Measurements from ENCODE around the gene MORN1. TPM values are rescaled to one million over a fixed set of nuclear protein-coding genes. Genes with fewer than 3 reads are reported as not detected.

Gene MORN1
- total RNA-seq, 1 donor from 2014 or later: 5.5 TPM

DNA sequence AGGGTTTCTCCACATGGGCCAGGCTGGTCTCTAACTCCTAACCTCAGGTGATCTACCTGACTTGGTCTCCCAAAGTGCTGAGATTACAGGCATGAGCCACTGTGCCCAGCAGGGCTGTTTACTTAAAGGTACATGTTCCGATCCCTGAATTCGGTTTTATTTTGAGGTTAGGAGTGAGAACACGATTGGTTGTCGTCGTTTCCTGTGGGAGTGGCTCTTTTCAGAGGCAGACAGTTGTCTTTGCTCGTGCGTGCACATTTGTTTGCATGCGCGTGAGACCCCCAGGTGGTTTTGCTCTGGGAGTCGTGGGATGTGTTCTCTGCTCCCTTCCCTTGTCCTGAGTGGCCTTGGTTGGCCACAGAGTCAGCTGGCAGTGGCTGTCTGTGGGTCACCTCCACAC is 103.0 kb downstream of the MORN1 start:
- TF ChIP-seq, protein P1, sequence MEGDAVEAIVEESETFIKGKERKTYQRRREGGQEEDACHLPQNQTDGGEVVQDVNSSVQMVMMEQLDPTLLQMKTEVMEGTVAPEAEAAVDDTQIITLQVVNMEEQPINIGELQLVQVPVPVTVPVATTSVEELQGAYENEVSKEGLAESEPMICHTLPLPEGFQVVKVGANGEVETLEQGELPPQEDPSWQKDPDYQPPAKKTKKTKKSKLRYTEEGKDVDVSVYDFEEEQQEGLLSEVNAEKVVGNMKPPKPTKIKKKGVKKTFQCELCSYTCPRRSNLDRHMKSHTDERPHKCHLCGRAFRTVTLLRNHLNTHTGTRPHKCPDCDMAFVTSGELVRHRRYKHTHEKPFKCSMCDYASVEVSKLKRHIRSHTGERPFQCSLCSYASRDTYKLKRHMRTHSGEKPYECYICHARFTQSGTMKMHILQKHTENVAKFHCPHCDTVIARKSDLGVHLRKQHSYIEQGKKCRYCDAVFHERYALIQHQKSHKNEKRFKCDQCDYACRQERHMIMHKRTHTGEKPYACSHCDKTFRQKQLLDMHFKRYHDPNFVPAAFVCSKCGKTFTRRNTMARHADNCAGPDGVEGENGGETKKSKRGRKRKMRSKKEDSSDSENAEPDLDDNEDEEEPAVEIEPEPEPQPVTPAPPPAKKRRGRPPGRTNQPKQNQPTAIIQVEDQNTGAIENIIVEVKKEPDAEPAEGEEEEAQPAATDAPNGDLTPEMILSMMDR (IDR thresholded peaks at IDR 0.05; ENCODE audit: insufficient read depth, low read length, severe bottlenecking): no peak
- FAIRE-seq (no peak), DNase-seq (ENCODE audit: low read depth) (no peak)
- H3K27me3 ChIP-seq (ENCODE audit: control insufficient read depth, insufficient read depth, low read length): no peaks in the 10 kb centered on the region
- peaks cover 5% of the 10 kb centered on the region for H3K36me3 ChIP-seq (ENCODE audit: control insufficient read depth, insufficient read depth, low read length)
- no peak overlapping the region for H3K4me3 ChIP-seq (ENCODE audit: low read depth, low read length)

DNA sequence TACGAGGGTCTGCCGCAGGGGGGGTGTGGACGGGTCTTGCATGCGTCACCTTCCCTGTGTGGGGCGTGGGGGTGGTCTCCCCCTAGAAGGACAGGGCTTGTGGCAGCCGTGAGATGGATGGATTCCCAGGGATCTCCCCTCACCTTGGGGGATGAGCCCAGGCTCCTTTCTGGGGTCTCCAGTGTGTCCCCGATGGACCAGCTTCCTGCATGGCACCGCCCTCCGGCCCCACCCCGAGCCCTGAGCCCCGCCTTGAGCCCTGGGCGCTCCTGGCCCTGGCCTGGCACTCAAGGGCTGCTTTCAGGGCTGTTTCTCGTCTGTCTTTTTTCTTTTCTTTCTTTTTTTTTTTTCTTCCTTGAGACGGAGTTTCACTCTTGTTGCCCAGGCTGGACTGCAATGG is 103.7 kb downstream of the MORN1 start:
- no peaks in the 10 kb centered on the region for H3K27me3 ChIP-seq (ENCODE audit: control insufficient read depth, insufficient read depth, low read length)
- peaks cover 6% of the 10 kb centered on the region for H3K36me3 ChIP-seq (ENCODE audit: control insufficient read depth, insufficient read depth, low read length)
- DNase-seq (ENCODE audit: low read depth) (no peak), FAIRE-seq (no peak)
- H3K4me3 ChIP-seq (ENCODE audit: low read depth, low read length): no peak overlapping the region
- TF ChIP-seq, protein P1 (IDR thresholded peaks at IDR 0.05; ENCODE audit: insufficient read depth, low read length, severe bottlenecking): no peak

DNA sequence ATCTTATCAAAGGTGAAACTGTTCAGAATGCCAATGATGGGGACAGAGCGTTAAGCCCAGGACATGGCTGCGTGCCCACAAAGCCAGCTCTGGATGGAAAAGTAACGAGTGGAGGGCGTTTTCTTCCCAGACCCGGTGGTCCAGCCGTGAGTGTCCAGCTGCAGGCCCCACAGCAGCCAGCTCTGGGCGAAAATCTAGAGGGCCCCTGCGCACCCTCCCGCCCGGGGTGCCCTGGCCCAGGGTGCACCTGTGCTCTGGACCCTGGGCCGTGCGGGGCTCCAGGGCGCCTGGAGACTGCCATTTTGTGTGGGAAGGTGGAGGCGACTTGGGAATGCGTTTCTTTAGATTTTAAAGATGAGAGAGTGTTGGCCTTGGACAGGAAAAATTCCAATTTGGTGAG is 104.4 kb downstream of the MORN1 start:
- no peak for DNase-seq (ENCODE audit: low read depth)
- H3K4me3 ChIP-seq (ENCODE audit: low read depth, low read length): no peak overlapping the region
- peaks cover 5% of the 10 kb centered on the region for H3K36me3 ChIP-seq (ENCODE audit: control insufficient read depth, insufficient read depth, low read length)
- no peaks in the 10 kb centered on the region for H3K27me3 ChIP-seq (ENCODE audit: control insufficient read depth, insufficient read depth, low read length)
- TF ChIP-seq, protein P1 (IDR thresholded peaks at IDR 0.05; ENCODE audit: insufficient read depth, low read length, severe bottlenecking): no peak
- no peak for FAIRE-seq

DNA sequence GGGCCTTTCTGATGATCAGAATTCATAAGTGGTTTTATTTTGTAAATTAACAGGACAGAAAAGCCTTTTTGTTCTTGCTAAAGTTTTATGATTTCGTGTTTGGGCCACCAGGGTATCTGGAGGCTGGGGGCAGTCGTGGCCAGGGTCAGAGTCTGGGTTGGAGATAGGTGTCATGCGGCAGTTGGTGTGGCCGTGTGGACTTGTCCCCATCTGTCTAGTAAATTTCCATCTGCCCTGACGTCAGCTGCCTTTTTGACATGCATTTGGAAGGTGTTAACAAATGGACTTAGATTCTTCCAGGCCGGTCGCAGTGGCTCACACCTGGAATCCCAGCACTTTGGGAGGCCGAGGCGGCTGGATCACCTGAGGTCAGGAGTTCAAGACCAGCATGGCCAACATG is 106.4 kb downstream of the MORN1 start:
- H3K27me3 ChIP-seq (ENCODE audit: control insufficient read depth, insufficient read depth, low read length): no peaks in the 10 kb centered on the region
- no peak overlapping the region for H3K4me3 ChIP-seq (ENCODE audit: low read depth, low read length)
- FAIRE-seq: no peak
- no peak for DNase-seq (ENCODE audit: low read depth)
- TF ChIP-seq, protein P1 (IDR thresholded peaks at IDR 0.05; ENCODE audit: insufficient read depth, low read length, severe bottlenecking): no peak
- H3K36me3 ChIP-seq (ENCODE audit: control insufficient read depth, insufficient read depth, low read length): peaks cover 5% of the 10 kb centered on the region

DNA sequence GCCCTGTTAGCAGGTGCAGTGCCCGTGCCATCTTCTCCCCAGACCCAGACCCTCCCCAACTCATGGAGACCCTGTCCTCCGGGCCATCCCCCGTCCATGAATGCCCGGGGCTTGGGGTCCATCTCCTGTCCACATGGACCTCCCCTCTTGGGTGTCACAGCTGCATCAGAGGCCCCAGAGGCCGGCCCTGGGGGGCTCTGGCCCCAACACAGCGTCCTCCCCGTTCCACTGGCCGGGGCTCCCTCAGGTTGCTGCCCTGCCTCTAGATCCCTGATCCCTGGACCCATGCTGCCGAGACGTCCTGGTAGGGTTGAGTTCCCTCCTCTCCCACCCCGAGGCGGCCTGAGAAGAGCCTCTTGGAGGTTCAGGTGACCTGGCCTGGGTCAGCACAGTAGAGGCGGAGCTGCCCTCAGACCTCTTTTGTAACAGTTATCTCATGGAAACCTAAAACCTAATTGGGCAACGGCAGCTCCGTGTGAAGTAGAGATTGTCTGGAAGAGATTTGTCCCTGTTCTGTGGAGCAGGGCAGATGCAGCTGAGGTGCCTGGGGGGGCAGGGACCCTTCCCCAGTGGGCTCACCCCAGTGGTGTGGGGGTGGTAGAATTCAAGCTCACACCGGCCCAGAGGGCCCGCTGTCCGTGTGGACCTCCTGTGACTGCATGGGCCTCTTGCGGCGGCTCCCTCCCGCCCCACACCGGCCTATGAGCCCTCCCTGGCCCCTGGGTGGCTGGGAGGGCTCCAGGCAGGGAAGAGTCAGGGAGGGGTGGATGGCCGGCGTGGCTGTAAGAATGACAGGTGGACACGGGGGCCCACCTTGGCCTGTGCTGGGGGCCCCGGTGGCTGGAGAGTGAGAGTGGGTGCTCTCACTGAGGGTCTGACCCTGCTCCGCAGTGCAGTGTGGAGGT is 107.1 kb downstream of the MORN1 start:
- no peak for FAIRE-seq

More for the DNA sequence above, 107.1 kb downstream of the MORN1 start:
- no peak overlapping the region for H3K4me3 ChIP-seq (ENCODE audit: low read depth, low read length)
- H3K27me3 ChIP-seq (ENCODE audit: control insufficient read depth, insufficient read depth, low read length): no peaks in the 10 kb centered on the region
- DNase-seq (ENCODE audit: low read depth): no peak
- TF ChIP-seq, protein P1 (IDR thresholded peaks at IDR 0.05; ENCODE audit: insufficient read depth, low read length, severe bottlenecking): no peak
- H3K36me3 ChIP-seq (ENCODE audit: control insufficient read depth, insufficient read depth, low read length): peaks cover 5% of the 10 kb centered on the region

Data from bronchial epithelial cell (primary cell).